ENCODE results near the gene SPSB2.

DNA sequence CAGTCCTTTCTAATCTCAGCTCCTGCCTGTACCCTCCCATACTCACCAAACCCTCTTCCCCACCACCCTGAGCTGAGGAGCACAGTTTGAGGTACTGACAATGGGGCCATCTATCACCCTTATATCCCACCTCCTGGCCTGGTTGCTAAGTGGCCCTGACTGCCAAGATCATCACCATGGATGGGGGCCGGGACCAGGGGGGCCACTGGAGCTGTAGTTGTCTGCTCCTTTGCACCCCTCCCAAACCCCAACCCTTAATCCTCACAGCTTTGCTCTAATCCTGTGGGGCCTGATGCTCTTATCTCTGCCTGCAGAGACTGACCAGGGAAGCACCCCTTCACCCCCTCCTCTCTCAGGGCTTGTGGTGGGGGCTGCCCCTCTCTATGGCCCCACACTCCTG, 32.8 kb downstream of the SPSB2 start:
- TF ChIP-seq POLR2AphosphoS5 (IDR thresholded peaks at IDR 0.05) = no peak
- TF ChIP-seq, protein P1, sequence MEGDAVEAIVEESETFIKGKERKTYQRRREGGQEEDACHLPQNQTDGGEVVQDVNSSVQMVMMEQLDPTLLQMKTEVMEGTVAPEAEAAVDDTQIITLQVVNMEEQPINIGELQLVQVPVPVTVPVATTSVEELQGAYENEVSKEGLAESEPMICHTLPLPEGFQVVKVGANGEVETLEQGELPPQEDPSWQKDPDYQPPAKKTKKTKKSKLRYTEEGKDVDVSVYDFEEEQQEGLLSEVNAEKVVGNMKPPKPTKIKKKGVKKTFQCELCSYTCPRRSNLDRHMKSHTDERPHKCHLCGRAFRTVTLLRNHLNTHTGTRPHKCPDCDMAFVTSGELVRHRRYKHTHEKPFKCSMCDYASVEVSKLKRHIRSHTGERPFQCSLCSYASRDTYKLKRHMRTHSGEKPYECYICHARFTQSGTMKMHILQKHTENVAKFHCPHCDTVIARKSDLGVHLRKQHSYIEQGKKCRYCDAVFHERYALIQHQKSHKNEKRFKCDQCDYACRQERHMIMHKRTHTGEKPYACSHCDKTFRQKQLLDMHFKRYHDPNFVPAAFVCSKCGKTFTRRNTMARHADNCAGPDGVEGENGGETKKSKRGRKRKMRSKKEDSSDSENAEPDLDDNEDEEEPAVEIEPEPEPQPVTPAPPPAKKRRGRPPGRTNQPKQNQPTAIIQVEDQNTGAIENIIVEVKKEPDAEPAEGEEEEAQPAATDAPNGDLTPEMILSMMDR (IDR thresholded peaks at IDR 0.05) = no peak
- no peak for TF ChIP-seq POLR2A (IDR thresholded peaks at IDR 0.05)

Data from breast epithelium (tissue), 3 donors.